H1 (cell line): ENCODE data around the gene GLP1R. TPM values are rescaled to one million over a fixed set of nuclear protein-coding genes. Genes with fewer than 3 reads are reported as not detected.

Experiments used
- CTCF ChIA-PET: fragments of 300-600 bp; sonication (Branson Sonifier 250); formaldehyde crosslinking; loops from one replicate; lab custom pipeline; 2021; ENCODE audit not compliant: partially characterized antibody; lab: Charles Lee
- POLR2A ChIA-PET: fragments of 300-600 bp; sonication (Branson Sonifier 250); formaldehyde crosslinking; loops from one replicate; lab custom pipeline; 2021; ENCODE audit warnings: inconsistent platforms; ENCODE audit not compliant: partially characterized antibody; lab: Charles Lee
- DNase-seq, 2 experiments: peaks; one replicate each; pipeline versions ENCODE4 v3.0.0 to v3.0.0-alpha.2; 2010 to 2022; ENCODE audit warnings: low spot score in 2 of 2, low read depth in 1 of 2, mixed read lengths in 1 of 2
- FAIRE-seq: peaks from 2 replicates; lab custom pipeline; 2011; peaks lifted over from hg19 to GRCh38; lab: Jason Lieb, UNC
- H2AFZ ChIP-seq: 2 replicates; pipeline ENCODE4 v1.8.1; 2012; ENCODE audit warnings: low read length, inconsistent platforms
- H2AK5ac ChIP-seq: 2 replicates; pipeline ENCODE4 v1.6.1; 2013; ENCODE audit warnings: low read depth, low read length
- H2BK120ac ChIP-seq: replicated peaks from 2 replicates; pipeline ENCODE3; 2013; ENCODE audit warnings: low read depth, low read length, inconsistent platforms
- H2BK12ac ChIP-seq: 2 replicates; pipeline ENCODE4 v1.6.1; 2013; ENCODE audit warnings: low read depth, low read length
- H2BK15ac ChIP-seq: 2 replicates; pipeline ENCODE4 v1.6.1; 2013; ENCODE audit warnings: low read length
- H2BK20ac ChIP-seq: 2 replicates; pipeline ENCODE4 v1.6.1; 2013; ENCODE audit warnings: low read length
- H2BK5ac ChIP-seq: 2 replicates; pipeline ENCODE4 v1.6.1; 2013; ENCODE audit warnings: low read depth, low read length
- H3K14ac ChIP-seq: 2 replicates; pipeline ENCODE4 v1.6.1; 2013; ENCODE audit warnings: inconsistent platforms; ENCODE audit not compliant: insufficient read length
- H3K18ac ChIP-seq: 2 replicates; pipeline ENCODE4 v1.6.1; 2013; ENCODE audit warnings: low read length; ENCODE audit errors: extremely low read depth
- H3K23ac ChIP-seq: 2 replicates; pipeline ENCODE4 v1.6.1; 2013; ENCODE audit warnings: inconsistent platforms; ENCODE audit not compliant: insufficient read length
- H3K23me2 ChIP-seq: 2 replicates; pipeline ENCODE4 v1.6.1; 2013; ENCODE audit warnings: low read depth, low read length
- H3K27ac ChIP-seq: 2 replicates; pipeline ENCODE4 v1.6.1; 2011; ENCODE audit warnings: low read depth, low read length, inconsistent platforms
- H3K27me3 ChIP-seq, 4 experiments: replicated peaks in 1 of 4; 1 replicate in 1 of 4; 2 replicates in 3 of 4; pipeline versions ENCODE4 v1.6.1 to v1.8.1; 2011 to 2013; ENCODE audit warnings: low read length in 3 of 4, mild to moderate bottlenecking in 3 of 4, inconsistent platforms in 2 of 4, mixed read lengths in 2 of 4, moderate library complexity in 1 of 4; ENCODE audit not compliant: control insufficient read depth in 3 of 4, insufficient read depth in 3 of 4; ENCODE audit errors: extremely low read depth in 1 of 4
- H3K36me3 ChIP-seq, 4 experiments: 2 replicates each; pipeline versions ENCODE4 v1.6.1 to v1.8.1; 2011 to 2013; ENCODE audit warnings: mild to moderate bottlenecking in 4 of 4, low read length in 3 of 4, moderate library complexity in 2 of 4, control low read depth in 1 of 4, inconsistent platforms in 1 of 4; ENCODE audit not compliant: insufficient read depth in 4 of 4, control insufficient read depth in 2 of 4
- H3K4ac ChIP-seq: replicated peaks from 2 replicates; pipeline ENCODE3; 2013; ENCODE audit warnings: low read length, low read depth, mixed read lengths, inconsistent platforms; ENCODE audit not compliant: insufficient read length
- H3K4me1 ChIP-seq, 4 experiments: replicated peaks in 1 of 4; 1 replicate in 1 of 4; 2 replicates in 3 of 4; pipeline versions ENCODE4 v1.6.1 to v1.8.1; 2011 to 2013; ENCODE audit warnings: low read length in 3 of 4, inconsistent platforms in 2 of 4, mixed read lengths in 1 of 4; ENCODE audit not compliant: insufficient read depth in 4 of 4, control insufficient read depth in 3 of 4
- H3K4me2 ChIP-seq, 2 experiments: 2 replicates each; pipeline versions ENCODE4 v1.6.1 to v1.8.1; 2011 to 2013; ENCODE audit warnings: low read depth in 2 of 2, low read length in 2 of 2, control low read depth in 1 of 2, inconsistent platforms in 1 of 2, mild to moderate bottlenecking in 1 of 2; ENCODE audit not compliant: insufficient read depth in 1 of 2
- H3K4me3 ChIP-seq, 4 experiments: fragments of 200-600, 300-600 bp in 1 of 4; sonication (generic), shearing (Covaris generic), sonication (Bioruptor Twin) in 1 of 4; 2 replicates each; pipeline versions ENCODE4 v1.5.1 to v1.8.1; 2011 to 2016; ENCODE audit warnings: low read length in 4 of 4, low read depth in 3 of 4, control low read depth in 2 of 4, inconsistent platforms in 2 of 4, mild to moderate bottlenecking in 2 of 4, mixed read lengths in 1 of 4, moderate library complexity in 1 of 4; ENCODE audit not compliant: insufficient read depth in 2 of 4; ENCODE audit errors: extremely low read depth in 1 of 4
- H3K56ac ChIP-seq: replicated peaks from 2 replicates; pipeline ENCODE3; 2013; ENCODE audit warnings: low read depth, mild to moderate bottlenecking, mixed read lengths, low read length, inconsistent platforms; ENCODE audit not compliant: insufficient read length
- H3K79me1 ChIP-seq: 2 replicates; pipeline ENCODE4 v1.6.1; 2013; ENCODE audit warnings: low read depth, low read length, control low read depth
- H3K79me2 ChIP-seq, 2 experiments: 2 replicates each; pipeline versions ENCODE4 v1.6.1 to v1.8.1; 2012 to 2013; ENCODE audit warnings: low read length in 2 of 2, mild to moderate bottlenecking in 2 of 2, inconsistent platforms in 1 of 2; ENCODE audit not compliant: insufficient read depth in 2 of 2, control insufficient read depth in 1 of 2
- H3K9ac ChIP-seq, 4 experiments: replicated peaks in 1 of 4; 1 replicate in 1 of 4; 2 replicates in 3 of 4; pipeline versions ENCODE4 v1.6.1 to v1.8.1; 2011 to 2013; ENCODE audit warnings: low read depth in 3 of 4, low read length in 3 of 4, control low read depth in 2 of 4, mild to moderate bottlenecking in 2 of 4, moderate library complexity in 2 of 4, inconsistent platforms in 1 of 4; ENCODE audit errors: extremely low read depth in 1 of 4
- H3K9me3 ChIP-seq, 2 experiments: 2 replicates each; pipeline versions ENCODE4 v1.6.1 to v1.8.1; 2012 to 2013; ENCODE audit warnings: mild to moderate bottlenecking in 2 of 2, moderate library complexity in 2 of 2, control low read depth in 1 of 2, inconsistent platforms in 1 of 2, low read depth in 1 of 2, low read length in 1 of 2, mixed read lengths in 1 of 2; ENCODE audit not compliant: insufficient read depth in 2 of 2
- H4K20me1 ChIP-seq, 2 experiments: replicated peaks in 1 of 2; 2 replicates each; pipeline versions ENCODE3 to v1.8.1; 2011 to 2013; ENCODE audit warnings: inconsistent platforms in 2 of 2, low read length in 2 of 2, mild to moderate bottlenecking in 1 of 2; ENCODE audit not compliant: insufficient read depth in 2 of 2, control insufficient read depth in 1 of 2
- H4K5ac ChIP-seq: 2 replicates; pipeline ENCODE4 v1.6.1; 2013; ENCODE audit warnings: low read length, low read depth, mixed read lengths, inconsistent platforms; ENCODE audit not compliant: insufficient read length
- H4K8ac ChIP-seq: 2 replicates; pipeline ENCODE4 v1.8.0; 2013; ENCODE audit warnings: mild to moderate bottlenecking, moderate library complexity, low read length, inconsistent platforms; ENCODE audit not compliant: insufficient read depth; ENCODE audit errors: extremely low read depth
- H4K91ac ChIP-seq: replicated peaks from 2 replicates; pipeline ENCODE3; 2013; ENCODE audit warnings: low read length, mixed read lengths, inconsistent platforms; ENCODE audit not compliant: insufficient read length
- CBX8 ChIP-seq: fragments of 300-800, 300-1000 bp; sonication (generic); IDR thresholded peaks from 2 replicates; pipeline ENCODE4 v1.7.1; 2016; ENCODE audit warnings: low read depth, low read length, borderline replicate concordance
- GABPA ChIP-seq: IDR thresholded peaks from 2 replicates; pipeline ENCODE4 v1.6.1; 2011; ENCODE audit warnings: mild to moderate bottlenecking, low read length, moderate library complexity, borderline replicate concordance; ENCODE audit not compliant: insufficient read depth
- JUND ChIP-seq: IDR thresholded peaks from 2 replicates; pipeline ENCODE4 v1.6.1; 2011; ENCODE audit warnings: mild to moderate bottlenecking, improper control_type of control experiment, low read length
- KDM1A ChIP-seq: fragments of 200-600, 300-600 bp; sonication (generic); IDR thresholded peaks from 2 replicates; pipeline ENCODE4 v1.7.1; 2016; ENCODE audit warnings: mild to moderate bottlenecking, low read length, borderline replicate concordance
- MAFK ChIP-seq: IDR thresholded peaks from 2 replicates; pipeline ENCODE4 v1.6.1; 2012; ENCODE audit warnings: low read depth, mild to moderate bottlenecking, improper control_type of control experiment, low read length
- NRF1 ChIP-seq: IDR thresholded peaks from 2 replicates; pipeline ENCODE4 v1.6.1; 2011; ENCODE audit warnings: mild to moderate bottlenecking, low read depth, low read length, improper control_type of control experiment
- POLR2A ChIP-seq, 2 experiments: IDR thresholded peaks; 1 replicate in 1 of 2; 2 replicates in 1 of 2; pipeline ENCODE4 v1.6.1; 2011; ENCODE audit warnings: low read depth in 2 of 2, low read length in 2 of 2, mild to moderate bottlenecking in 2 of 2; ENCODE audit errors: control extremely low read depth in 1 of 2
- SIX5 ChIP-seq: IDR thresholded peaks from 2 replicates; pipeline ENCODE4 v1.6.1; 2011; ENCODE audit warnings: mild to moderate bottlenecking, low read depth, low read length
- SP4 ChIP-seq: IDR thresholded peaks from 2 replicates; pipeline ENCODE4 v1.6.1; 2012; ENCODE audit warnings: low read length, inconsistent platforms
- SRF ChIP-seq: IDR thresholded peaks from 2 replicates; pipeline ENCODE4 v1.6.1; 2011; ENCODE audit warnings: mild to moderate bottlenecking, low read depth, low read length, moderate library complexity
- SUZ12 ChIP-seq: fragments of 200-600 bp; sonication (generic); IDR thresholded peaks from 2 replicates; pipeline ENCODE4 v1.6.1; 2012; ENCODE audit warnings: mild to moderate bottlenecking, inconsistent platforms, low read length, moderate library complexity, mixed read lengths
- YY1 ChIP-seq: IDR thresholded peaks from 2 replicates; pipeline ENCODE4 v1.6.1; 2011; ENCODE audit warnings: low read depth, mild to moderate bottlenecking, low read length
- WGBS, 2 experiments: shearing (Covaris generic) in 1 of 2; methylation state at CpG; one replicate each; pipeline versions ENCODE4 v1.1.6 to v1.1.7; 2013 to 2015; ENCODE audit warnings: low lambda C conversion rate in 2 of 2, mixed read lengths in 2 of 2, inconsistent platforms in 1 of 2, low coverage in 1 of 2, missing lambda C conversion rate in 1 of 2; ENCODE audit not compliant: insufficient replicate concordance in 2 of 2, insufficient coverage in 1 of 2, insufficient read length in 1 of 2; ENCODE audit errors: extremely low coverage in 1 of 2, missing lambda C conversion rate in 1 of 2; 5-methylcytosine and 5-hydroxymethylcytosine counted together
- polyA plus RNA-seq, 7 experiments: library from polyadenylated mRNA; depleted of rRNA in 3 of 7; stranded (reverse) in 5 of 7; unstranded in 2 of 7; fragments of >200 nt in 5 of 7; fragments of 200-250 nt in 2 of 7; gene quantifications; 1 replicate in 5 of 7; 2 replicates in 1 of 7; 4 replicates in 1 of 7; pipeline versions ENCODE4 v1.2.1 to v1.2.3, GENCODE V29; 2011 to 2013; ENCODE audit warnings: missing spikeins in 2 of 7, mixed read lengths in 2 of 7
- total RNA-seq: library from RNA; stranded (reverse); fragmentation: NEBNext Ultra II Directional; extraction: Animal tissue kit (Norgen Biotek cat#: 25700); gene quantifications from 2 replicates; pipeline ENCODE4 v1.2.1, GENCODE V29; 2021
- TF ChIP-seq, protein P1 (sequence below), 3 experiments: IDR thresholded peaks; 1 replicate in 2 of 3; 2 replicates in 1 of 3; pipeline versions ENCODE4 v1.5.1 to v1.6.1; 2011; ENCODE audit warnings: low read length in 3 of 3, mild to moderate bottlenecking in 3 of 3, inconsistent platforms in 2 of 3, low read depth in 1 of 3, moderate library complexity in 1 of 3; ENCODE audit not compliant: insufficient read depth in 1 of 3; ENCODE audit errors: control extremely low read depth in 1 of 3

GLP1R gene
- total and polyA plus RNA-seq, 2 of the 8 experiments (the other 6 are each of a cell fraction or from before 2014, with no cell fraction given) = 2.6 to 2.7 TPM

DNA sequence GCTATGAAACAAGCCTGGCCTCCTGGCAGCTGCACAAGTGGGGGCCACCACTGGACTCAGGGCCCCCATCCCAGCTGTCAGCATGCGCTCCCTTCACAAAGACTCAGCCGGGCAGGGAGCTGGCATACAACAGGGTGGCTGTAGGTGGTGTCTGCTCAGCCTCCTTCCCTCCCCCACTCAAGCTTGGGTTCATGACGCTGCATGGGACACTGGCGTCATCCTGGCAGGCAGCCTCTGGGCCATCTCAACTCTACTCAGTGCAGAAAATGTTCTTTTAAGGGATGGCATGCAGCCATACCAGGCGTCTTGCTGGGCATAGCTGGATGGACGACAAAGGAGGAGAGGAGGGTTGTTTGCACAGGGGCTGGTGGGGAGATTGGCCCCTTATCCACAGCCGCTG lies 35.9 kb downstream of the GLP1R start:
- Histone ChIP-seq H3K23me2 (no peaks in the 10 kb centered on the region; the same call in 1 of the 2 replicates), H4K8ac (no peak overlapping the region), H2BK12ac (peak overlapping the region; percentile 50; the same call in 1 of the 2 replicates), H3K36me3 (no peaks in the 10 kb centered on the region), H3K18ac (no peak overlapping the region), H3K4me2 (no peak overlapping the region), H2AFZ (no peak overlapping the region), H3K27ac (no peak overlapping the region), H4K91ac (no peak overlapping the region), H2BK5ac (no peak overlapping the region), H3K14ac (no peak overlapping the region), H3K27me3 (no peaks in the 10 kb centered on the region), H3K4me3 (no peak overlapping the region), H3K9ac (no peak overlapping the region), H3K4me1 (peaks cover 4 to 29% (median 13%) of the 10 kb centered on the region in 4 experiments), H3K56ac (no peak overlapping the region), H3K79me2 (no peaks in the 10 kb centered on the region), H2BK20ac (0 out of 2 replicates have a peak overlapping the region, but pooled peaks have one; percentile 61), H3K79me1 (no peaks in the 10 kb centered on the region), H3K4ac (no peak overlapping the region), H4K5ac (no peak overlapping the region), H4K20me1 (no peaks in the 10 kb centered on the region), H3K23ac (no peak overlapping the region), H2BK120ac (no peak overlapping the region), H2BK15ac (0 out of 2 replicates have a peak overlapping the region, but pooled peaks have one; percentile 53), H3K9me3 (no peaks in the 10 kb centered on the region), H2AK5ac (no peak overlapping the region)
- CTCF ChIA-PET = interaction anchor here (0.6 to 12.5 kb wide), 10 partner anchors 17 to 838 kb away, joined by 3 to 153 read pairs (median 4); no protein-coding TSS in a partner anchor
- POLR2A ChIA-PET = interaction anchor here (1.2 kb wide), 1 partner anchor 9 kb away, joined by 4 read pairs; no protein-coding TSS in a partner anchor
- WGBS, 2 experiments = 90% methylated on average over 7 of the region's 7 CpGs; no CpG with 5 or more reads in 1 of the 2 experiments
- no peak for FAIRE-seq
- DNase-seq = no peak
- TF ChIP-seq SUZ12 (no peak), YY1 (no peak), SP4 (no peak), POLR2A (IDR thresholded peaks at IDR 0.05; ENCODE audit: control extremely low read depth in 1 of 2, low read depth in 2 of 2, low read length in 2 of 2) (no peak), MAFK (no peak), NRF1 (no peak), KDM1A (no peak), SIX5 (no peak), SRF (no peak), CBX8 (no peak), JUND (no peak), GABPA (no peak)
- TF ChIP-seq, protein P1, sequence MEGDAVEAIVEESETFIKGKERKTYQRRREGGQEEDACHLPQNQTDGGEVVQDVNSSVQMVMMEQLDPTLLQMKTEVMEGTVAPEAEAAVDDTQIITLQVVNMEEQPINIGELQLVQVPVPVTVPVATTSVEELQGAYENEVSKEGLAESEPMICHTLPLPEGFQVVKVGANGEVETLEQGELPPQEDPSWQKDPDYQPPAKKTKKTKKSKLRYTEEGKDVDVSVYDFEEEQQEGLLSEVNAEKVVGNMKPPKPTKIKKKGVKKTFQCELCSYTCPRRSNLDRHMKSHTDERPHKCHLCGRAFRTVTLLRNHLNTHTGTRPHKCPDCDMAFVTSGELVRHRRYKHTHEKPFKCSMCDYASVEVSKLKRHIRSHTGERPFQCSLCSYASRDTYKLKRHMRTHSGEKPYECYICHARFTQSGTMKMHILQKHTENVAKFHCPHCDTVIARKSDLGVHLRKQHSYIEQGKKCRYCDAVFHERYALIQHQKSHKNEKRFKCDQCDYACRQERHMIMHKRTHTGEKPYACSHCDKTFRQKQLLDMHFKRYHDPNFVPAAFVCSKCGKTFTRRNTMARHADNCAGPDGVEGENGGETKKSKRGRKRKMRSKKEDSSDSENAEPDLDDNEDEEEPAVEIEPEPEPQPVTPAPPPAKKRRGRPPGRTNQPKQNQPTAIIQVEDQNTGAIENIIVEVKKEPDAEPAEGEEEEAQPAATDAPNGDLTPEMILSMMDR (IDR thresholded peaks at IDR 0.05; ENCODE audit: control extremely low read depth in 1 of 3, insufficient read depth in 1 of 3, low read depth in 1 of 3, low read length in 3 of 3) = no peak
